Measurements from ENCODE around the gene PEX14.
"Not testable (repeated sequence)": the region's sequence is repeated elsewhere in the genome, so short reads cannot be mapped to it uniquely, and the experiment has no call there.

GRCh38 chr1:10474309-10474612 lies 489 bp upstream of the PEX14 start:
- not testable (repeated sequence) for TF ChIP-seq CTCF (IDR thresholded peaks at IDR 0.05; ENCODE audit: poor library complexity, severe bottlenecking); RAD21 (conservative IDR thresholded peaks at IDR 0.05); REST (IDR thresholded peaks at IDR 0.05; ENCODE audit: borderline replicate concordance); EZH2 (IDR thresholded peaks at IDR 0.05; ENCODE audit: borderline replicate concordance, insufficient read depth, low read length, poor library complexity, severe bottlenecking); TAF1 (IDR thresholded peaks at IDR 0.05; ENCODE audit: low read depth); POLR2AphosphoS5 (IDR thresholded peaks at IDR 0.05); EP300 (conservative IDR thresholded peaks at IDR 0.05; ENCODE audit: poor library complexity, severe bottlenecking)
